Femur (tissue), 1 donor: ENCODE results near the gene FOXL1.
"Not testable (repeated sequence)": the region's sequence is repeated elsewhere in the genome, so short reads cannot be mapped to it uniquely, and the experiment has no call there.

Source experiments
- DNase-seq: peaks from one replicate; pipeline ENCODE4 v3.0.0-alpha.2; 2017

The FOXL1 gene

DNA sequence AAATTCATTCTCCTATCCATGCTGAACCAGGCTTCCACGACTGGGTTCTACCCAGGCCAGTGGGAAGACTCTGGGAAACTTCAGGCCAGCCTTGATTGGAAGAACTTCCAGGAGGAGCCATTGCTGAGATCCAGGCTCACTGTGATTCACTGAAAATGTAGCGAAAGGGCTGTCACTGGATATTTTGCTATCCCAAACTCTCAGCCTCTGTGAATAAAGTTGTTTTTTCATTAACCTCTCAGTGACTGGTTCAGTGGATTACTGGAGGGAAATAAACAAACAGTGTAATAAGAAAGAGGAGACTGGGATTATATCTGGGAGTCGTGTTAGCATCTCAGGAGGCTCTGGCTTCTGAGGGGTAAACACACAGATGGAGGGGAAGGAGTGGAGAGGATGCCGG lies 3.1 kb downstream of the FOXL1 start:
- no peak for DNase-seq

DNA sequence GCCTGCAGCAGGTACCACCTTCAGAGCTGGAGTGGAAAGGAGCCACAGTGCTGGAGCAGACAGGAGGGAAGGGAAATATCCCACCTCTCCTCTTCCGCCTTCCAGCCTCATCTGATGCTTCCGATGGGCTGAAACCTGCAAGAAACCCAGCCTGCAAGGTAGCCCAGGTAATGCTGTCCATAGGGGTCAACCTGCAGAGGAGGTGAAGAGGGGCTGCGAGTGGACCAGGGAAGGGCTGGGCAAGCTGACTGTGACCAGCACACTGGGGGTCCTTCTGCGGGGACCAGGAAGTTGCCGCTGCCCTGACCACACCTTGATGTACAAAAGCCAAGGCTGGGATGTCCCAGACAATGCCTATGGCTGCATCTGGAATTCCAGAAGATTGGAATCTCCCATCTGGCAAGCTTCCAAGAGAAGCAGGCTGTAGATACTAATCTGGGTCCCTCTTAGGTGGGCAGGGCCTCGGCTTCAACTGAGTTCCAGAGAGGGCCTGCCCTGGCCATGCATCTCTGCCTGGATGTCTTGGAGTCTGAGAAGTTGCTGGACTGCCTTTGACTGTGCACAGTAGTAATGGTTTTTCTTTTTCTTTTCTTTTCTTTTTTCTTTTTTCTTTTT lies 5.8 kb downstream of the FOXL1 start:
- DNase-seq, result no peak

DNA sequence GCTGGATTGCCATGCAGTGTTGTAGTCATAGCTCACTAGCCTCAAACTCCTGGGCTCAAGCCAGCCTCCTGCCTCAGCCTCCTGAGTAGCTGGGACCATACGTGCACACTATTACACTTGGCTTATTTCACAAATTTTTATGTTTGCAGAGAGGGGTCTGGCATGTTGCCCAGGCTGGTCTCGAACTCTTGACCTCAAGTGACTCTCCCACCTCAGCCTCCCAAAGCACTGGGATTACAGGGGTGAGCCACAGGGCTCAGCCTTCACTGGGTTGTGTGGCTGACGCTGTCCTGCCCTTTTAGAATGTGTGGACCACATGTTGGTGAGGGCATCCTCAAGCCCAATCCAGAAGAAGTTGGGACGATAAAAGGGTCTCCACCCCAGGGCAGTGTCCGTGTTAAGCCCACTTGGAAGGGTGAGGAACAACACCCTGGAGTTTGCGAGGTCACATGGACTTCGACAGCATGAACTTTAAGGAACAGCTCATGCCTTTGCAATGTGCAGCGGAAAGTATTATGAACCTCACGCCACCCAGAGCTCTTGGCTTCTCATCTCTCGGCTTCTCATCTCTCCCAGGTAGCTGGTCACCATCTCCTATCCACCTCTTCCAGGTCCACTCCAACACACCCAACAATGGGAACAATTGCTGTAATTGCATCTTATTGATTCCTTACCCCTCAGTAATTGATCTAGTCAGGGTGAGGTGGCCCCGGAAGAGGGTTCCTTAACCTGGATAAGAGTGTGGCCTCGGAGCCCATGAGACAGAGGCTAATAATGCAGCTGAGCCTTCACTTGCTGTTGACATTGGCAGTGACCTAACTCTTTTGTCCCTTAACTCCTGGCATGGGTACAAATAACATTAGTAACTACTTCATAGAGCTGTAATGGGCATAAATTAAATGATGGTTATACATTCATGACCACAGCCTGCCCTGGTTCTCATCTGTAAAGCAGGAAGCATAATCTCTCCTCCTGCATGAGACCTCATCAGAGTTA lies 6.7 kb downstream of the FOXL1 start:
- DNase-seq, result no peak

DNA sequence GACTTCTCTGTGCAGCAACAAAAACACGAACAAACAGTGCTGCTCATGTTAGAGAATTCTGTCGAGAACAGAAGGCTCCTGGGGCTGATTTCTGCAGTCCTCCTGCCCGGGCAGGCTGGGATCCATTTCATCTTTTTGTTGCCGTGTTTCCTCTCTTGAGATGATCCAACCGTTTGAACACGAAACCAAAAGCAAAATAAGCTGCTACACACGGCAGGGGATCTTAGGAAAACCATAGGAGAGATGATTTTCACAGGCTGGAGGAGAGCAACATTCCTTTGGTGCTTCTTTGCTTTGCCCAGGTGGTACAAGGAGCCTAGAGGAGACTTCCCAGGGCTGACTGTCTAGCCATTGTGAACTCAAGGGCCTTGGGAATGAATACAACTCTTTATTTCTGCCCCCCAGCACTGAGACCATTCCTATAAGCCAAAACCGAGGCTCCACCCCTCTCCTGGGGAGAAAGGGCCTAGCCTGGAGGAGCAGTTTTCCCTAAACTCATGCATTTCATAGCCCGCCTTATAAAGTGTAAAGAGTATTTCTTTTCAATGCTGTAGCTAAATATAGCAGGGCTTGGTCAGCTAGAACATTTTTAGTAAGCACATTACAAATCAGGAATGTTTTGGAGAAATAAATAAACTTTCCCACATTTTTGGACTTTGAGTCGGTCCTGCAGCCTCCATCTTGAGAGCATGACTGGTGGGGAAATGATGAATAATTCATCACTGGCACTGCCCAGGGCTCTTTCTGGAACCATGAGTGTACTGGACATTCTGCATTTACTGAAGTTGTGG lies 7.7 kb downstream of the FOXL1 start:
- no peak for DNase-seq

DNA sequence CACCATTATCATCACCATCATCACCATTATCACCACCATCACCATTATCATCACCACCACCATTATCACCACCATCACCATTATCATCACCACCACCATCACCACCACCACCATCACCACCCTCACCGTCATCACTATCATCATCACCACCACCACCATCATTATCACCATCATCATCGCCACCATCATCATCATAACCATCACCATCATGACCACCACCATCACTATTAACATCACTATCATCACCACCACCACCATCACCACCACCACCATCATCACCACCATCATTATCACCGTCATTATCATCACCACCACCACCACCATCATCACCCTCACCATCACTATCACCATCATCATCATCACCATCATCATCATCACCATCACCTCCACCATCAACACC lies 9.1 kb downstream of the FOXL1 start:
- DNase-seq, result no peak

DNA sequence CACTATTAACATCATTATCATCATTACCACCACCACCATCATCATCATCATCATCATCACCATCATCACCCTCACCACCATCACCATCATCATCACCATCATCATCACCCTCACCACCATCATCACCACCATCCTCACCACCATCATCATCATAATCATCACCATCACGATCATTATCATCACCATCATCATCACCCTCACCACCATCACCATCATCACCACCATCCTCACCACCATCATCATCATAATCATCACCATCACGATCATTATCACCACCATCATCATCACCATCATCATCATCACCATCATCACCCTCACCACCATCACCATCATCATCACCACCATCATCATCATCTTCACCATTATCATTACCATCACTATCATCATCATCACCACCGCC lies 9.6 kb downstream of the FOXL1 start:
- not testable (repeated sequence) for DNase-seq

GRCh38 chr16:86590501-86591144 lies 12.3 kb downstream of the FOXL1 start:
- DNase-seq, result no peak

GRCh38 chr16:86591270-86591669 lies 12.9 kb downstream of the FOXL1 start:
- no peak for DNase-seq

- DNase-seq, result no peak
Measured at GRCh38 chr16:86593913-86594620, 15.7 kb downstream of the FOXL1 start.

GRCh38 chr16:86594721-86595120 lies 16.4 kb downstream of the FOXL1 start:
- DNase-seq, result no peak

DNA sequence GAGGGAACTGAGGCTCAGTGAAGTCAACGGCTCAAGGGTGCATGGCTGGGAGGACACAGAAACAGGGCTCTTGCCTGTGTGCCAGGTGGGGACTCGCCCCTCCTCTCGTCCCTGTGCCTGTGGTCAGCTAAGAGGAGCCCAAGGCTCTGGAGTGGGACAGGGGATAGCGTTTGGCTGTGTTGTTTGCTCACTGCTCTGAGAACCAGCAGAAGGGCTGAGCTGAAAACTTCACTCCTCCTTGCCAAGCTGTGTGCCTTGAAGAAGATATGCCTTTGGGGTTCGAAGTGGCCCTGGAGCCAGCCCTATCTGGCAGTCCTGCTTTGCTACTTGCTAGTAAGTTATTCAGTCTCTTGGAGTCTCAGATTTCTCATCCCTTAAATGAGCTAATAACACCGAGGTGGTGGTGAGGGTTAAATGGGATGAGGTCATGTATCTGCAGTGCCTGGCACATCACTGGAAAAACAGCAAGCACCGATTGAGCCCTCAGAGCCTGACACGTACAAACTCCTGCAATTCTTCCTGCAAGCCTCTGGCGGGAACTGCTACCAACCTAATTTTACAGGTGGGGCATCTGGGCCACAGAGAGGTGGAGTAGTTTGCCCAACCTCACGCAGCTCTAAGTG lies 17.7 kb downstream of the FOXL1 start:
- no peak for DNase-seq

GRCh38 chr16:86597126-86597879 lies 19.0 kb downstream of the FOXL1 start:
- no peak for DNase-seq

DNA sequence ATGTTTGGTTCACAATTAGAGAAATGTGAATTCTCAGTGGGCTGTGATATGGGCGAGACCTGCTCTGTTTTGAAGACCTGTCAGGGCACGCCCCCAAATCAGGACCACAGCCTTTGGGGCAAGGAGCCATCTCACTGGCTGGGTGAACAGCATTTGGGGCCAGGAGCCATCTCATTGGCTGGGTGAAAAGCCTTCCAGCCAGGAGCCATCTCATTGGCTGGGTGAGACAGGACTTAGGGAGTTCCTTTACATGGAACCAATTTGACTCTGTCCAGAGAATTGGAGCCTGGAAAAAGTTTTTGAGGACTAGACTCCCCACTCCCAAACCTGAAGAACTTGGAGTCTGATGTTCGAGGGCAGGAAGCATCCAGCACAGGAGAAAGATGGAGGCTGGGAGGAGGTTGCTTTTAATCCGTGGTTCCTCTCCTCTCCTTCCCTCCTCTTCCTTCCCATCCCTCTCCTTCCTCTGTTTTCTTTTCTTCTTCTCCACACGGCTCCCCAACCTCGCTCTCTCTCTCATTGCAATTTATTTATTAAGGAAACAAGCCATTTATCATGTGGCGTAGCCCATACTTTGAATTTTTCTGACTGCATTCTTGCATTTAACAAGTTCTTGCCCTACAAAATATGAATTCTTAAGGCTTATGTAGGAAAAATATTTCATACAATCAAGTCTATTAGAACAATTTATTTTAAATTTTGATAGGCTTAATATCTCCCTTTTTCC lies 19.7 kb downstream of the FOXL1 start:
- no peak for DNase-seq

GRCh38 chr16:86598607-86599565 lies 20.5 kb downstream of the FOXL1 start:
- no peak for DNase-seq

- no peak for DNase-seq
Measured at GRCh38 chr16:86601356-86601755, 23.0 kb downstream of the FOXL1 start.

- no peak for DNase-seq
Measured at GRCh38 chr16:86602521-86602920, 24.2 kb downstream of the FOXL1 start.

GRCh38 chr16:86604436-86605193 lies 26.3 kb downstream of the FOXL1 start:
- no peak for DNase-seq

DNA sequence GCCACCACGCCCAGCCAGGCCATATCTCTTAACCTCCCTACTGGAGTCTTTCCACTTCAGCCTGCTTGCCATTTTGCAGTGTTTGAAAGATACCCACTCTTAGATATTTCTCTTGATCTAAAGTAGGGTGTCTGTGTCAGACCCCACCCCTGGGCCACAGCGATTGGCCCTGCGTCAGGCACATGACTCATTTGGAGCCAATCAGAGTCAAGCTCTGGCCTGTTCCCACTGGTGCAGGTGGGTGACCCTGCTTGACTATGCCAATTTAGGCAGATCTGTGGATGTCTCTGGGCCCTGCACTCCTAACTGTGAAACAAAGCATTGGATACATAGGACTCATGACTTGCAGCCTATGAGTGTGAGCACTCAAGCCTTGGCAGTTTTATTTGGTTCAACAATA lies 27.6 kb downstream of the FOXL1 start:
- DNase-seq, result no peak
